GM19397 (cell line): ENCODE results near the gene GATB.
"Not testable (repeated sequence)": the region's sequence is repeated elsewhere in the genome, so short reads cannot be mapped to it uniquely, and the experiment has no call there.

Experiments used
- ATAC-seq: cut with Tn5 transposase; IDR thresholded peaks from one replicate; pipeline ENCODE4 v1.9.1; 2021; ENCODE audit warnings: mild to moderate bottlenecking, moderate library complexity; ENCODE audit not compliant: unreplicated experiment

Gene GATB

DNA sequence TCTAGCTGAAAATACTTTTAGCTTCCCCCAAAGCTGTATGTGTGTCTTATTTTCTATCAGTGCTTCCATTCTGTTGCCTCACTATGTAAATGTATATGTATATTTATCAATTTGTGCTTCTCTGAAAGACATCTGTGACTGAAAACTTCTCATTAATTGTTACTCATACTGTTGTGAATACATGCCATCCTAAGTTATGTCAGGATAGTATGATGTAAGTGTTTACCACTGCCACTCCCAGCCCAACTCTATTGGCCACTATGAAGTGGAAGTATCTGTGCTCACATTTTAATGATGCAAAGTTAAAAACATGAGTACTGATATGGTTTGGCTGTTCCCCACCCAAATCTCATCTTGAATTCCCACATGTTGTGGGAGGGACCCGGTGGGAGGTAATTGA lies 24.4 kb downstream of the GATB start:
- ATAC-seq = no peak

DNA sequence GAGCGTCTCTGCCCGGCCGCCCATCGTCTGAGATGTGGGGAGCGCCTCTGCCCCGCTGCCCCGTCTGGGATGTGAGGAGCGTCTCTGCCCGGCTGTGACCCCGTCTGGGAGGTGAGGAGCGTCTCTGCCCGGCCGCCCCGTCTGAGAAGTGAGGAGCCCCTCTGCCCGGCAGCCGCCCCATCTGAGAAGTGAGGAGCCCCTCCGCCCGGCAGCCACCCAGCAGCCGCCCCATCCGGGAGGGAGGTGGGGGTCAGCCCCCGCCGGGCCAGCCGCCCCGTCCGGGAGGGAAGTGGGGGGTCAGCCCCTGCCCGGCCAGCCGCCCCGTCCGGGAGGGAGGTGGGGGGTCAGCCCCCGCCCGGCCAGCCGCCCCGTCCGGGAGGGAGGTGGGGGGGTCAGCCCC lies 29.1 kb downstream of the GATB start:
- not testable (repeated sequence) for ATAC-seq

DNA sequence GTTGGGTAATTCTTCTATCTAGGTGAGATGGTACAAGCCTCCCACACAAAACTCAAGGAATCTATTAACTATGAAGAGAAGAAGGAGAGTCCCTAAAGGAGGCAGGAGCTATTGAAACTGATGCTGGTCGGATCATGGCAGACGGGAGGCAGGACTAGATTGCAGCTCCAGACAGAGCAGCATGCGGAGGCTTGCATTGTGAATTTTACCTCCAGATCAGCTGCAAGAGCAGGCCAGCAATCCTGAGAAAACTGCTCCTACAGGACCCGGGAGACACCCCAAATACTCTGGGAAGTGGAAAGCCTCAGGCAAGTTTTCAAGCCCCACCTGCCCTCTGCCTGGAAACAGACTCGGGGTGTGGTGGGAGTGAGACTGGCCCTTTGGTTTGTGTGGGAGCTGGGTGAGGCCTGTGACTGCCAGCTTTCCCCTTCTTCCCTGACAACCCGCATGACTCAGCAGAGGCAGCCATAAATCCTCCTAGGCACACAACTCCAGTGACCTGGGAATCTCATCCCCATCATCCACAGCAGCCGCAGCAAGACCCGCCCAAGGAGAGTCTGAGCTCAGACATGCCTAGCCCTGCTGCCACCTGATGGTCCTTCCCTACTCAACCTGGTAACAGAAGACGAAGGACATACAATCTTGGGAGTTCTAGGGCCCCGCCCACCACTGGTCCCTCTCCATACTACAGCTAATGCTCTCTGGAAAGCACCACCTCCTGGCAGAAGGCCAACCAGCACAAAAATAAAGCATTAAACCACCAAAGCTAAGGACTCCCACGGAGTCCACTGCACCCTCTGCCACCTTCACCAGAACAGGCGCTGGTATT lies 30.9 kb downstream of the GATB start:
- ATAC-seq = no peak

DNA sequence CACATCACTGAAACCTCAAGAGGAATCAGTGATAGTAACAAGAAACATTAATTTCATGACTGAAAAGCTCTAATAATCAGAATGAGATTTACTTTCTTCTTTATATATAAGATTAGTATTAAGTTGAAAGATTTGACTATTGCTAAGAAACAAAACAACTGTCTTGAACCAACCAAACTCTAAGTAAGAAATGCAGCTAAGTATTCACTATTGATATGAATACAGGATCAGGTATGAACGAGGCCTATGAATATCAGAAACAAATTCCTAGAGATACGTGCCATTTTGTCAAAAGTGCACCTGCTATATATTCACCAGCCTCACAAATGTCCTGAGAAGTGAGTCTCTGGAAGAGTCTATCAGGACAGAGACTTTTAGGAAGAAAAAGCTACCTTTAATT lies 32.1 kb downstream of the GATB start:
- ATAC-seq = no peak

DNA sequence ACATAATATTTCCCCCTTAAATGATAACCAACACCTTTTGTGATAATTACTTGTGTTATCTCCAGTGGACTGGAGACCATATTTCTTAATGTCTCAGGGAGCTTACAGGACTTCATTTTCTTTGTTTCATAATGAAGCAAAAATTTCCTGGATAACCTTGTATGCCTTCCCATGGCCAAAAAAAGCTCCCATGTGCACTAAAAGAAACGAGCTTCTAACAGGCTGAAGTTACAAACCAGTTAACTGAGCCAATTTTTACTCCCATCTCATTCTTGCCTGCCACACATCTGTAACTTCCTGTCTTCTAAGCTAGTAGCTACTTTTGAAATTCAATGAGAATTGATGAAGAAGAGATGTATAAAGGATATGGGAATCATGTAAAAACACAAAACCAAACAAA lies 32.8 kb downstream of the GATB start:
- no peak for ATAC-seq

DNA sequence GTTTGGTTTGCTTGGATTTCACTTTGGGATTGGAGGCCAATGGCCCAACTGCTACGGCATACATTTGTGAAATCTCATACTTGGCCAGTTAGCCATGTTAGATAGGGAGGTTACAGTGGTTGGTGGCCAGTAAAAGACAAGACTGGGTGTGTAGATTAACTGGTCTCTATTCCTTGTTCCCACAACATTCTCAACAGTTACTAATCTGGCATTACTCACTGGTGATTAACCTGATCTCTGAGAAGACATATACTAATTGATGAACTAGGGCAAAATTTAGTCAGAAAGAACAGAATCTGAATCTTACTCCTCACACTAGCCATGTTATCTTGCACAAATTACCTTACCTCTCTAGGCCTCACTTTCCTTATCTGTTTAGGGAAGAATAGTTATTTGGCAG lies 33.4 kb downstream of the GATB start:
- no peak for ATAC-seq

DNA sequence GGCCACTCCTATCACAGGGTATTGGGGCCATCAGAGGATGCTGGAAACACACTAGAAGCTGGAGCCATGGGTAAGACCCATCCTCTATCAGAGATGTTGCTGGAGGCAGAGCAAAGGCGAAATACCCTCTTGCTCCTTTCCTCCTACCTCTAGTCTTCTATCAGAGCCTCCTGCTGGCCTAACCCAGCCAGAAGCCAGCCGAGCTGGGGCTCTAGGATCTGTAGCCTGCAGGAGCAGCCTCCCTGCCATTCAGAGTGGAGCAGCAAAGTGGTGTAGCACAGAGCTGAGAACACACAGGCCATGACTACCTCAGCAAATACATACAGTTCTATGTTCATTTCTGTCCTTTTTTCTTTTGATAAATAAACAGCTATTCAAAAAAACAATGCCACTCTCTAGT lies 35.7 kb downstream of the GATB start:
- ATAC-seq = no peak

DNA sequence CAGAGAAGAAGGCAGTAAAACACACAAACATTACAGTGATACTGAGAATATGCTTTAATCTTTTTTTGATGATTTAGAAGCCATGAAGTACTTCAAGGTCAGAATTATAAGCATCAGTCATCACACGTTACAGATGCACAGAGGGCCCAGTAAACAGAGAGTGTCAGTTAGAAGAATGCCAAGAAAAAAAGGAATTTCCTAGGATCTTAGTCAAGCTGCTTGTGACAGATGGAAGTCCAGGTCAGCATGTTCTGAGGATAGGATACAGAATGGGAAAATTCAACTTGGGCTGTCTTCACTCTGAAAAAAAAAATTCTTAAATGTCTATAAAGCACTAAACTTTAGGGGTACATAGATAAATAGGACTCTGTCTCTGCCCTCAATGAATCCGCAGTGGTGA lies 38.9 kb downstream of the GATB start:
- ATAC-seq = no peak

DNA sequence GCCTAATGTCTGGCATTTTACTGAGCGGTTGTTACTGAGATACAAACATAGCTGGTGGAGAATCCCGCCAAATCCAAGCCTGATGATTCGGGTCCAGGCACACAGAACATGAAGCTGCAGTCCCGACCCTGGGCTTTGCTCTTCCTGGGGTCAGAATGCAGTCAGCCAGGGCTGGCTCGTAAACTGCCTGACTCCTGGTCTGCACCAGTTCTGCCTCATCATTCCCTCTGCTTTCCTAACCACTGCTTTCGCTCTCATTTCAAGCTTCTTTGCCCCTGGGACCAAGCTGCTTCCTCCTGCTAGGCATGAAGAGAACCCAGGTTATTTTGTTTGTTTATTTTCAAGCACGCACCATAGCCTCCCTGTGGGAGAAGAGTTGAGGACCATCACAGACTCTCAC lies 39.3 kb downstream of the GATB start:
- ATAC-seq = no peak

DNA sequence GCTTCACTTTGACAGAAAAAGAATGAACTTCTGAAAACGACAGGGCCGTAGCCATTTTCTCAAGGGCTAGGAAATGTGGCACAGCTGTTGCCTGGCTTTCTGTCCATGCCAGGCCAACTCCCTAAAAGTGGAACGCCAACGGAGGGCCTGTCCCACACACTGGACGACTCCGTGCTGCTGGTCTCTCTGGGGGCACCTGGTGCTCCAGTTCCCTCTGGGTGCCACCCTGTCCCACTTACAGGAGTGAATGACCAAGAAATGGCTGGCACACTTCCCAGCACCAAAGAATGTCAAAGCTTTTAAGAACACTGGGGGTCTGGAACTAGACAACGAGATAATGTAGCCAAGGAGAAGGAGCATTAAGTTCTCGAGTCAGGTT lies 40.9 kb downstream of the GATB start:
- no peak for ATAC-seq

DNA sequence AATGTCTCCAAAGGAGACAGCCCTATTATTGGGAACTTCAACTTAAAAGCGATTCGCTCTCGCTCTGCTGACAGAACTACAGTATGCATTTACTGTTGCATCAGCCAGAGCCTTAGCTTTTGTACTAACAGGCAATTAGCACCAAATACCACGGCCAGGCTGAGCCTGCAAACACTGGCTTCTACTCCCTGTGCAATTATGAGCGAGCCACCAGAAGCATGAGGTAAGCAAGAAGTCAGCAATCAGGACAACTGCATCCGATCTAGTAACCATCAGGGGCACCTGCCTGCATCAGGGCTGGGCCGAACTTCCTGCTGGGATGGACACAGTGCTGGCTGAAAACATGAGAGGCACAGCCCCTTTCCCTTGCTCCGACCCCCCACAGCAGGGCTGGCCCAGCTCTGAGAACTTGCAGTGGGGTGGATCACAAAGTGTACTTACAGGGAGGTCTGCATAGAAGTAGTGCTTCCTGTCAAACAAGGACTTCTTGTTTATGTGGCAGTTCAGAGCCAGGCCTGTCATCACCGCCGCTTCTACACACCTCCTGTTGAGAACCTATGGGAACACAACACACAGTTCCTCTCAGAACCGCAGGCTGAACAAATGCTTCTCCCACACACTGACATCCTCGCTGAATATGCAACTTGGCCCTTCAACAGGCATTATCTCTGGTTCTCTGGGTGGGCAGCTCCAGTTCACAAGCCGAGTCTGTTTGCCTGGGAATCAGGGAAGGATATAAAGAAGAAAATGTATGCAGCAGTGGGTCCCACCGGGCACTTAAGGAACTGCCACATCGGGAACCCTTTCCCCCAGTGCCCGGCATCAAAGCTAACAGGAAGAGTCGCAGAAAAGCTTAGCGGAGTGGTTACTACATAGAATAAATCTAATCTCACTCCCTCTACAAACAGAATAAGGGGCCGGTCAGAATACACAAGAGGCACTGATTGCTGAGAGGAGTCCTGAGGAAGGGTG lies 41.5 kb downstream of the GATB start:
- ATAC-seq = no peak

DNA sequence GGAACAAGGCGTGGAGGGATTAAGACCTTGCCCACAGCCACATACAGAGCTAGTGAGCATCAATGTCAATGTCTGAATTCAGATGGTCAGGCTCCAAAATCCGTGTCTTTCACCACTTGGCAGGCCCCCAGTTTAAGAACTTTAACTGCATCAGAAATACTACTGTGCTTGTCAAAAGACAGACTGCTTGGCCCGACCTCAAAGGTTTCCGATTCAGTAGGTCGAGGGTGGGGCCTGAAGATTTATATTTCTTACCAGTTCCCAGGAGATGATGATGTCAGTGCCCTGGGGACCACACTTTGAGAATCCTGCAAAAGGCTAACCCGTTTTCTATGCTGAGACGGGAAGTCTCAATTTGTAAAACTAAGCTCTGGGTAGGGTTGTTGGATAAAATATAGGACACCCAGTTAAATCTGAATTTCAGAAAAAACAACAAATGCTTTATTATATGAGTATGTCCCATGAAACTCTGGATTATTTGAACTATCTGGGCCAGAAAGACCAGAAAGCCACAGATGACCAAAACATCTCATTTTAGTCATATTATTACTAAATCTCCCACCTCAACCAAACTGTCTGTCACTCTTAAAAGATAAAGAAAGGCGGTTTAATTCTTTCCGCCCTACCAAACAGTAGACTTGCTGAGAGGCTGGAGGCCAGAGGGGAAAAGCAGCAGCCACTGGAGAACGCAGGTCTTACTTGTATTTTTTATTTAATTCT lies 42.7 kb downstream of the GATB start:
- no peak for ATAC-seq

DNA sequence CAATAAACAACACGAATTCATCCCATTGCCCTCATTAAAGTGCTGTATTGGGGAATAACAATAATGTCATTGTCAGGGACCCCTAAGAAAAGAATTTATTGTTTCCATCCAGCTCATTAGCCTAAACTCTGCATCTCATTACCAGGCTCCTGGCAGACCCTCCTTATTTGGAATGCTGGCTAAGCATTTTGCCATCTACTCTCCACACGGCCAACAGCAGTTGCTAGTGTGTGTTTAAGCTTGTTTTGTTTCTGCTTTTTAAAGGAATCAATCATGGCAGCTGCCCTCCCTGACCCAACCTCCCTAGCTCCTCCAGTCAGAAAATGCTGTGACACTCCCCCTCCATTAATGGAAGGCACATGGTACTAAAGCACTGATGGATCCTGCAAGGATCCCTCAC lies 43.5 kb downstream of the GATB start:
- no peak for ATAC-seq

DNA sequence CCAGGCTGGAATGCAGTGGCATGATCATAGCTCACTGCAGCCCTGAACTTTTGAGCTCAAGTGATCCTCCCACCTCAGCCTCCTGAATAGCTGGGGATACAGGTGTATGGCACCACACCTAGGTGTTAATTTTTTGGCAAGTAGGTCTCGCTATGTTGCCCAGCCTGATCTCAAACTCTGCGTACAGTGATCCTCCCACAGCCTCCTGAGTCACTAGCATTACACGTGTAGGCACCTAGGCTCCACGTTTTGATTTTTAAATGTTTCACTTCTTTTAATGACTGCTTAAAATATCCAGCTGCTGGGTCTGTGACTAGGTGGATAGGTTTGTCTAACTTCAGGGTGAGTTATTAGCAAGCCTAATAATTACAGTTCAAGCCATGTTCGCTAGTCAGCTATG lies 44.5 kb downstream of the GATB start:
- no peak for ATAC-seq

DNA sequence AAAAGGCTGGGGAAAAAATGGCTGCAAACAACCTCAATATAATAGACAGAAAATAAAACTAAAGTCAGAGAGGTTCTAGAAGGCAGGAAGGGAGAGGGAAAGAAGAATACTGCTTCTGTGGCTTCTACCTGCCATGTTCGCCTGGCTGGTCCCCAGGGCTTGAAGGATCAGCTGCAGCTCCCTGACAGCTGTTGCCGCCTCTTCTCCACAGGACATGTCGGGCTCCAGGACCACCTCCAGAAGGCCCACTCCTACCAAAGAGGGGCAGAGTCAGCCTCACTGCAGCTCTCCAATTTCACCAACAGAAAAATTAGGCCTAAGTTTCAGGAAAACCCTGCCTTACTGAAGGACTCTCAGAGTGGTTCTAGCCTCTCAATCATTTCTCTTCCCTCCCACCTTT lies 44.9 kb downstream of the GATB start:
- ATAC-seq = no peak

DNA sequence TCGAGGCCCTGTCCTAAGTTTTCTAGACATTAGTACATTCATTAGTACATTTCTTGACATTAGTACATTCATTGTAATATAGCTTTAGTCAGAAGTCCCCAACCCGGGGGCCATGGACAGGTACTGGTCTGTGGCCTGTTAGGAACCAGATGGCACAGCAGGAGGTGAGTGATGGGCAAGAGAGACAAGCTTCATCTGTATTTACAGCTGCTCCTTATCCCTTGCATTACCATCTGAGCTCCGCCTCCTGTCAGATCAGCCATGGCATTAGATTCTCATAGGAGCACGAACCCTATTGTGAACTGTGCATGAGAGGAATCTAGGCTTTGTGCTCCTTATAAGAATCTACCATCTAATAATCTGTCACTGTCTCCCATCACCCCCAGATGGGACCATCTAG lies 48.0 kb downstream of the GATB start:
- ATAC-seq = no peak

DNA sequence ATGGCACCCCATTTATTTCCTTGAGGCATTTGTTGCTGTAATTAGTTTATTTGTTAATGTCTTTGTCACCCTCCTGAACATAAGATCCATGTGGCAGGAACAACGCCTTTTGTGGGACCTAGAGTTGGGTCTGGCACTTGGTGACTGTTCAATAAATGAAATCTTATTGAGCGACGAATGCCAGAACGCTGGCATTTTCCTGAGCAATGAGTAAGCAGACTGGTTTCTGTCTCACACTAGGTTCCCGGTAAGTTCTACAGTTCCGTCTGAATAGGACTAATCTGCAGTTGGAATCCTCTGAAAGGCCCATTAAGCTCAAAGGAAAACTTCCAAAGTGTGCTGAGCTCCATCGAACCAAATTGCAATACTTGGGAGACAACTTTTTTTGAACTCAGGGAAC lies 49.2 kb downstream of the GATB start:
- no peak for ATAC-seq

DNA sequence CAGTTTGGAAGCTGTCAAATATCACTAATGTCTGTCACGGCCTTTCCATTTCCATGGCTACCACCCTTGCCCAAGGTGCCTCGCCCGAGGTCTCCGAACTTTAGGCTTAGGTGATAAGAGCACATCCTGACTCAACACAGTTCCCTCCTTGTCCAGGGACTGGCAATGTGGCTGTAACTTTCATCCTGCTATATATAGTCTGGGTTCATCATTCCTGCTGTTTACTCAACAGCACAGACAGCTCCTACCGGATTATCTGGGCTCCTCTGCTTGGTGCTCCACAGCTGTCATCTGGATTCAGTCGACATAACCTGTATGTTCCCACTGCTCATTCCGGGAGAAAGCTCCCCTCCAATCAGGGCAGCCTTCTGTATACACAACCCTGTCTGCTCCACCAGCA lies 51.2 kb downstream of the GATB start:
- no peak for ATAC-seq

DNA sequence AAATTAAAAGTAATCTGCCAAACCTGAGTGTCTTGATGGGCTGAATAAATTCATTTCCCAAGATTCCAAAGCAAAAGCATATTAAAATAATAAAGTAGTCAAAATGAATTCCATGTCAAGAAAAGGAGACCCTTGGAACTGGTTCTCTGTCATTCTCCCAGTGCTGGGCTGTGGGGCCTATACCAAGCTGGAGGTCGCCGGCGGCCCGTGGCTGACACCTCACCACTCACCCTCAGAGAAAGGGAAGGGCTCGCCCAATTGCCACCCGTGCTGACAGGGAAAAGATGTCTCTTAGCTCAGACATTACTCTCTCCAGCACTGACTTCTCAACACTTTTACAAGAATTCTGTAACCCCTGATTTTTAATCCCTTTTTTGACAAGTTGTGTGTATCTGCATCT lies 51.7 kb downstream of the GATB start:
- ATAC-seq = no peak

DNA sequence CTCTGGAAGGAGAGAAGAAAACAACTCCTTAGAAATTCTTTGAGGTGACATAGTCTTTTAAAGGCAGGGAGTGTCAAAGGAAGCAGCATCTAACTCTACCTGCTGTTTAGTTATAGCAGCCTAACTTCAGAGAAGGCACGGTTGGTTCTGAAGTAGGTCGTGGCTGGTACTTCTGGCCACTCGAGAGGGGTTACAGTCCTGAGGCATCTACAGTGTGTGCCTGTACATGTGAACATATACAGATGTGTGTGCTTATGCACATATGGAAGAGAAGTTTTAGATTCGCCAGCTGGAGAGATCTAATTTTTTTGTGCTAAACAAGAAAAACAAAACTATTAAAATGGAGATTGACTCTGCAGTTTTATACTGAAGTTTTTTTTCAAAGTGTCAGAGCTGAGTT lies 52.7 kb downstream of the GATB start:
- no peak for ATAC-seq

DNA sequence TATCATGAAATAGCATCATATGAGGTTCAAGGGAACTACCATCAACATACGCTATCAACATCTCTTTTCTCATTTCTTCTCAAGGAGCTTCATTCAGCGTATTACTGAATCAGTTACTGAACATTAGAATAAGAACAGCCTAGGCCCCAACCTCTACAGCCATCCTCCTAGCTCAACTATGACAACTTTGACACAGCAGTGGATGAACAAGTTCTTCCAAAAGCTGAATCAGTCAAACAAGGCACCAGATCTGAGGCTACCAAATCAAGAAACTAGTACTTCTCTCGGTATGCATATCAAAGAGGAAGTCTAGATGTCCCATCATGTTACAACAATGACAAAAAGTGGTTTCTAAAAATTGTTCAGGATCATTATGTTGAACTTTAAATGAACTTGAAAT lies 57.4 kb downstream of the GATB start:
- no peak for ATAC-seq

DNA sequence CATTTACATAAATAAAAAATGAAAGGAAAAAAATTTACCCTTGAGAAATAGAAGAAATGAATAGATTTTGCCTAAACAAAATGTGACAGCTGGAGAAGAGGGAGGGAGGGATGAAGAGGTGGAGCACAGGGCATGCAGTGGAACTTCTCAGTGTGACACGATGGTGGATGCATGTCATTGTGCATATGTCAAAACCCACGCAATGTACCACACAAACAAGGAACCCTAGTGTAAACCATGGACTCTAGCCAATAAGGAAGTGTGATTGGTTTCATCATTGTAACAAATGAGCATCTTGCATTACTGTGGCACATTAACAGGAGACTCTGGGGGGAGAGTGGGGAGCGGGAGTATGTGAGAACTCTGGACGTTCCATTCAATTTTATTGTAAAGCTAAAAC lies 58.6 kb downstream of the GATB start:
- no peak for ATAC-seq
